PC-9 (cell line): ENCODE results near the gene CYFIP2. TPM values are rescaled to one million over a fixed set of nuclear protein-coding genes. Genes with fewer than 3 reads are reported as not detected.

ENCODE experiments used
- BruUV-seq: library from RNA; stranded (reverse); fragments of 400-500 nt; replicated peaks from 2 replicates; lab custom pipeline; 2021; lab: Mats Ljungman, UMichigan
- CTCF ChIA-PET: fragments of 300-600 bp; sonication (Branson Sonifier 250); formaldehyde crosslinking; loops from one replicate; lab custom pipeline; 2022; ENCODE audit warnings: antibody characterized with exemption; lab: Charles Lee
- POLR2A ChIA-PET: fragments of 300-600 bp; sonication (Branson Sonifier 250); formaldehyde crosslinking; loops from one replicate; lab custom pipeline; 2022; ENCODE audit warnings: antibody characterized with exemption; ENCODE audit not compliant: unreplicated experiment; lab: Charles Lee
- DNase-seq, 2 experiments: peaks; one replicate each; pipeline versions ENCODE4 v3.0.0 to v3.0.0-alpha.2; 2015 to 2022; ENCODE audit warnings: mixed read lengths in 1 of 2
- H2AFZ ChIP-seq: fragments of 200-600 bp; sonication (generic); 2 replicates; pipeline ENCODE4 v1.8.1; 2017; ENCODE audit warnings: antibody characterized with exemption
- H3F3A ChIP-seq: fragments of 200-600 bp; sonication (generic); 2 replicates; pipeline ENCODE4 v1.8.1; 2017; ENCODE audit warnings: antibody characterized with exemption, mild to moderate bottlenecking, low read depth; ENCODE audit not compliant: insufficient read depth
- H3K27ac ChIP-seq: fragments of 200-600 bp; sonication (generic); 2 replicates; pipeline ENCODE4 v1.6.1; 2016; ENCODE audit warnings: mixed run types
- H3K27me3 ChIP-seq: fragments of 200-600 bp; sonication (generic); 2 replicates; pipeline ENCODE4 v1.6.1; 2016; ENCODE audit warnings: low read depth, mixed run types; ENCODE audit not compliant: insufficient read depth
- H3K36me3 ChIP-seq: fragments of 200-600 bp; sonication (generic); 2 replicates; pipeline ENCODE4 v1.6.1; 2016; ENCODE audit warnings: low read depth, mixed run types
- H3K4me1 ChIP-seq: fragments of 200-600 bp; sonication (generic); replicated peaks from 2 replicates; pipeline ENCODE4 v1.6.1; 2016; ENCODE audit warnings: mixed run types; ENCODE audit not compliant: insufficient read depth
- H3K4me2 ChIP-seq: fragments of 200-600 bp; sonication (generic); 2 replicates; pipeline ENCODE4 v1.6.1; 2017; ENCODE audit warnings: mixed run types
- H3K4me3 ChIP-seq: fragments of 200-600 bp; sonication (generic); 2 replicates; pipeline ENCODE4 v1.6.1; 2016; ENCODE audit warnings: mixed run types
- H3K79me2 ChIP-seq: fragments of 200-600 bp; sonication (generic); 2 replicates; pipeline ENCODE4 v1.6.1; 2017; ENCODE audit warnings: low read depth, mixed run types
- H3K9me2 ChIP-seq: fragments of 200-600 bp; sonication (generic); 2 replicates; pipeline ENCODE4 v1.8.1; 2017; ENCODE audit warnings: mild to moderate bottlenecking; ENCODE audit not compliant: insufficient read depth
- H3K9me3 ChIP-seq: fragments of 200-600 bp; sonication (generic); 2 replicates; pipeline ENCODE4 v1.8.1; 2016; ENCODE audit warnings: low read depth; ENCODE audit not compliant: insufficient read depth
- H4K20me1 ChIP-seq: fragments of 200-600 bp; sonication (generic); 2 replicates; pipeline ENCODE4 v1.8.1; 2017; ENCODE audit not compliant: insufficient read depth
- EZH2 ChIP-seq: fragments of 200-600 bp; sonication (generic); IDR thresholded peaks from 2 replicates; pipeline ENCODE4 v1.8.0; 2017; ENCODE audit warnings: antibody characterized with exemption, low read depth
- intact Hi-C: fragments of 100-400 bp; cut with micrococcal nuclease; formaldehyde crosslinking; loops from one replicate; pipeline ENCODE4 v1.10.0; 2022; ENCODE audit not compliant: unreplicated experiment
- total RNA-seq: library from RNA; stranded (reverse); gene quantifications from 2 replicates; pipeline ENCODE4 v1.2.3, GENCODE V29; 2021
- TF ChIP-seq, protein P1 (sequence below): fragments of 200-600 bp; sonication (generic); conservative IDR thresholded peaks from 2 replicates; pipeline ENCODE4 v1.6.1; 2017; ENCODE audit warnings: mixed run types, antibody characterized with exemption, mild to moderate bottlenecking, moderate library complexity

The CYFIP2 gene
- total RNA-seq, 1 experiment from 2014 or later: not detected

DNA sequence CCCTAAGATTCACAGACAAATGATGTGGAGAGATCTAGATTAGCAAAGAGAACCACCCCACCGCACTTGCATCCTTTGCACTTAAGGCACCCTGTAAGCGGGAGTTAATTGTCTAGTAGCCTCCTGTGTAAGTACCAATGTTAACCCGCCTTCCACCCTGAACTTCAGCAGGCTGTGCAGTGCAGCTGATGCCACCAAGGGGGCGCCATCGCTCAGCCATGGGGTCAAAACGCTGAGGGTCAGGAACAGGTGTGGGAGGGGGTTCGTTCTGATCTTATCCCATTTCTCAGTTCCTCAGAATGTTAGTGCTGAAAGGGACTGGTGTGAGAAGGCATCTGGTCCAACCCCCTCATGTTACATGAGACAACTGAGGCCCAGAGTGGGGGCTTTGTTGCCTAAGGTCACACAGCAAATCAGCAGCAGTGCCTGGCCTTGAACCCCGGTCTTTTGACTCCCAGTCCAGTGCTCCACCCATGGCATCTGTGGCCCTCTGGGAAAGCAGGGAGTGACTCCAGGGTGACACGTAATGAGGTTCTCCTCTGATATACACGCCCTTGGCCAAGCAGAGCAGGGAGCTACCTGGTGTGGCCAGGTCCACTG is 57.3 kb downstream of the CYFIP2 start:
- Histone ChIP-seq H3K4me2 (no peak overlapping the region), H3K9me3 (no peaks in the 10 kb centered on the region), H3K4me1 (no peaks in the 10 kb centered on the region), H3F3A (no peaks in the 10 kb centered on the region), H3K27ac (no peak overlapping the region), H3K79me2 (no peaks in the 10 kb centered on the region), H4K20me1 (no peaks in the 10 kb centered on the region), H3K36me3 (no peaks in the 10 kb centered on the region), H3K4me3 (no peak overlapping the region), H3K9me2 (no peaks in the 10 kb centered on the region), H2AFZ (no peak overlapping the region), H3K27me3 (peaks cover 35% of the 10 kb centered on the region)
- POLR2A ChIA-PET: no interaction called here
- TF ChIP-seq EZH2: no peak
- TF ChIP-seq, protein P1, sequence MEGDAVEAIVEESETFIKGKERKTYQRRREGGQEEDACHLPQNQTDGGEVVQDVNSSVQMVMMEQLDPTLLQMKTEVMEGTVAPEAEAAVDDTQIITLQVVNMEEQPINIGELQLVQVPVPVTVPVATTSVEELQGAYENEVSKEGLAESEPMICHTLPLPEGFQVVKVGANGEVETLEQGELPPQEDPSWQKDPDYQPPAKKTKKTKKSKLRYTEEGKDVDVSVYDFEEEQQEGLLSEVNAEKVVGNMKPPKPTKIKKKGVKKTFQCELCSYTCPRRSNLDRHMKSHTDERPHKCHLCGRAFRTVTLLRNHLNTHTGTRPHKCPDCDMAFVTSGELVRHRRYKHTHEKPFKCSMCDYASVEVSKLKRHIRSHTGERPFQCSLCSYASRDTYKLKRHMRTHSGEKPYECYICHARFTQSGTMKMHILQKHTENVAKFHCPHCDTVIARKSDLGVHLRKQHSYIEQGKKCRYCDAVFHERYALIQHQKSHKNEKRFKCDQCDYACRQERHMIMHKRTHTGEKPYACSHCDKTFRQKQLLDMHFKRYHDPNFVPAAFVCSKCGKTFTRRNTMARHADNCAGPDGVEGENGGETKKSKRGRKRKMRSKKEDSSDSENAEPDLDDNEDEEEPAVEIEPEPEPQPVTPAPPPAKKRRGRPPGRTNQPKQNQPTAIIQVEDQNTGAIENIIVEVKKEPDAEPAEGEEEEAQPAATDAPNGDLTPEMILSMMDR: peak; percentile 35; the same call in 1 of the 2 replicates
- BruUV-seq: no TSS peak
- DNase-seq: no peak
- intact Hi-C loops: loop anchor here (10.0 kb wide), 1 partner anchor 642 kb away; no protein-coding TSS in a partner anchor
- CTCF ChIA-PET: no interaction called here

DNA sequence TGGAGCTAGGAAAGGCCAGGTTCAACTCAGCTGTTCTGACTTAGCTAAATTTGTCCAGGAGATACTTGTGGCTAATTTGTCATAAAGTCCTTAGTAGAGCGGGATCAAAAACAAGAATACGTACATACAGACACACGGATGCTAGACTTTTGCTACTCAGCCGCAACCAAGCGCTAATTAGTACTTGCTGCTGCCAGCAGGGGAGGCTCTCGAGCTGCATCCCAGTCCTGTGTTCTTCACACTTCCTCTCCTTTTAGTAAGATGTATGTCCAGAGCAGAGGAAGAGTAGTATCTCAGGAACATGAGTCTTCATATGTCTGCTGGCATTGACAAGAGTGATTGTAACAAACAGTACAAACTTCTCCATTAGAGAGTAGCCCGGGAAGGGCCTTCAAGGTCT is 58.3 kb downstream of the CYFIP2 start:
- no peak overlapping the region for H3K27ac ChIP-seq
- TF ChIP-seq EZH2: no peak
- TF ChIP-seq, protein P1: peak; percentile 46
- H3K4me2 ChIP-seq: no peak overlapping the region
- no peaks in the 10 kb centered on the region for H3K79me2 ChIP-seq
- H3K4me3 ChIP-seq: no peak overlapping the region
- H2AFZ ChIP-seq: no peak overlapping the region
- H3K9me3 ChIP-seq: no peaks in the 10 kb centered on the region
- 0 out of 2 replicates have a peak, but pooled peaks cover 4% of the 10 kb centered on the region for H3K4me1 ChIP-seq
- CTCF ChIA-PET: no interaction called here
- H3K36me3 ChIP-seq: no peaks in the 10 kb centered on the region
- peaks cover 30% of the 10 kb centered on the region for H3K27me3 ChIP-seq
- no peak for DNase-seq
- intact Hi-C loops: loop anchor here (10.0 kb wide), 1 partner anchor 641 kb away; no protein-coding TSS in a partner anchor
- no TSS peak for BruUV-seq
- no peaks in the 10 kb centered on the region for H3K9me2 ChIP-seq
- H3F3A ChIP-seq: no peaks in the 10 kb centered on the region
- POLR2A ChIA-PET: no interaction called here
- H4K20me1 ChIP-seq: no peaks in the 10 kb centered on the region

- BruUV-seq: no TSS peak
- Histone ChIP-seq H3K9me3 (no peaks in the 10 kb centered on the region), H3K4me1 (0 out of 2 replicates have a peak, but pooled peaks cover 4% of the 10 kb centered on the region), H3K27me3 (peaks cover 14% of the 10 kb centered on the region), H3K79me2 (no peaks in the 10 kb centered on the region), H3K36me3 (no peaks in the 10 kb centered on the region), H3K27ac (no peak overlapping the region), H2AFZ (no peak overlapping the region), H4K20me1 (no peaks in the 10 kb centered on the region), H3K9me2 (no peaks in the 10 kb centered on the region), H3K4me3 (no peak overlapping the region), H3F3A (no peaks in the 10 kb centered on the region), H3K4me2 (no peak overlapping the region)
- CTCF ChIA-PET: no interaction called here
- POLR2A ChIA-PET: no interaction called here
- TF ChIP-seq, protein P1: no peak
- TF ChIP-seq EZH2: no peak
- intact Hi-C loops: loop anchor here (5.0 to 10.0 kb wide), 2 partner anchors 69 to 638 kb away; no protein-coding TSS in a partner anchor
- DNase-seq: no peak
Measured at GRCh38 chr5:157326440-157327005, 60.6 kb downstream of the CYFIP2 start.
